ENCODE data around the gene LDLRAD4.
"Not testable (repeated sequence)": the region's sequence is repeated elsewhere in the genome, so short reads cannot be mapped to it uniquely, and the experiment has no call there.

The LDLRAD4 gene

GRCh38 chr18:13246591-13246990, 28.0 kb downstream of the LDLRAD4 start:
- no peak for DNase-seq (ENCODE audit: low read depth in 3 of 3)

DNA sequence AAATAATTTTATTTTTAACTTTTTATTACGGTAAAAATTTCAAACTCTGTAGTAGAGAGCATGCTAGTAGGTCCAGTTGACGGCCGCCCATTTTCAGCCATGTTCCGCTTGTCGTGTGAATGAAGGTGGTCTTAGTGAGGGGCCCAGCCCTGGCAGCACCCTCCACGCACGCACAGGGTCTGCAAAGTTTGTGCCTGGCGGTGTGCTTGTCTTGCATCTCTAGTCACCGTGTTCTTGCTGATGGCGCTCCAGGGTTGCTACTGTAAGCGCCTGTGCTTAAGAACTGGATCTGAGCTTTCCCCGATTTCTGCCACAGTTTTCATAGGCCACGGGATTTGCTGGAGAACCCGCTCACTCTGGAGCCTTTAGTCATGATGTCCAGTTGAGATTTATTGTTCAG, 28.9 kb downstream of the LDLRAD4 start:
- DNase-seq (ENCODE audit: low read depth in 3 of 3), result no peak

DNA sequence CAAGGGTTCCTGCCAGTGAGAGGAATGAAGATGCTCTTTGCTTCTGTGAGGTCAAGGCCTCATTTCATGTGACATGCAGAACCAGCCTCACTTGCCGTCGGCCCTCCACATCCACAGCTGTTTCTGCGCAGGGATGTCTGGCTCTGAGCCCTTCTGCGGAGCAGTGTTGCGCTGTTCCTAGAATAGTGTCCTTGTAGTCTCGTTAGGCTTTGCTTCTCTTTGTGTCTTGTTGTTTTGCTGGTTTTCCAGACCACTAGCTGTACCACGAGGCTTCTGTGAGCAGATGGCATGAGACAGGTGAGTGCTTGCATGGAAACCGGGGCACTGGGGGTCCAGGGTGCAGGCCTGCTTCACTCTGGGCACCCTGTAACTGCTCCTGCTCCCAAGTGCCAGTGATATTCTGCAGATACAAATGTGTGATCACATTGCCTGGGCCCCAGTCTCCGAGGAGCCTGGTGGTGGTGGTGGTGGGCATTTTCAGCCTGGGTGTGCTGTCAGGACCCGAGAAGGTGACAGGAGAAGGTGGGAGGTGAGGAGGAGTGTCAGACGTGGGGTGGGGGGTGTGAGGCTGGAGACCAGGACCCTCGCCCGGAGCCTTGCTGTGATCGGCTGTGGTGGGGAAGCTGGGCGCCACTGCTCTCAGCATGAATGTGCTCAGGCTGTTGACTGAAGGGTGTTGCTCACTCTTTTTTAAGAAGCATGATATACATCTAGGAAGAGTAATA, 34.3 kb downstream of the LDLRAD4 start:
- no peak for DNase-seq (ENCODE audit: low read depth in 3 of 3)

DNA sequence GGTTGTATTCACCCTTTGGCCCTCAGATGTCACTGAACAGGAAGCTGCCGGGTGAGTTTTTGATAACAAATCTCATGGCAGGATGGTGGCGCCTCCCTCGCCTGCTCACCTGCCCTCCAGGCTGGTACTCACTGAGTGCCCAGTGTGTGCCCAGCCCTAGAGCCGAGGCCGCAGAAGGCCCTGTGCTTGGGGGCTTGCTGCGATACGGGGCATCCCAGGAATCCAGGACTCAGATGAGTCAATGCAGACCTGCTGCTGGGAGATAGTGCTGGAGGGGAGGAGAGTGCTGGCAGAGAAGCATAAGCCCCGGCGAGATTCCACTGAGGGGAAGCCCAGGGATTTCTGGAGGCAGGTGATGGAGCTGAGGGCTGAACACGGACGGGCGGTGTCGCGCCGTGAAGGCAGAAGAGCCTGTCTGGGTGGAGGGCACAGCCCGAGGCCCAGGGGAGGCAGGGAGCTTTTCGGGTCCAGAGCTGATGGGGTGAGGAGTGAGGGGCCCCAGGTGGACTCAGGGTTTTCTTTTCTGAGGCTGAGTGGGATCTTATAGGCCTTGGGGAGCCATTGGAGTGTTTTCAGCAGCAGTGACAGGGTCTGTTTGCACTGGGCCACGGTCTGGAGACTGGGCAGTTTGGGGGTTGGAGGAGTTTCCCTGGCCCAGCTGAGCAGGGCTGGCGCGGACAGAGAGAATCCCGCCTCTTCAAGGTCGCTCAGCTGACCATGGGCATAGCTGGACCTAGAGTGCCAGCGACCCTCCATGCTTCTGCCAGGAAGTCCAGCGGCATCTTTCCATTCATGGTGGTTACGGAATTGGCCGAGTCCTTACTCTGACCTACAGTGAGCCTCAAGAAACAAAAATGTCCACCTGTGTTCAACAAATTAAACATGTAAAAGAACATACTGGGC, 35.5 kb downstream of the LDLRAD4 start:
- DNase-seq (ENCODE audit: low read depth in 3 of 3), result no peak

DNA sequence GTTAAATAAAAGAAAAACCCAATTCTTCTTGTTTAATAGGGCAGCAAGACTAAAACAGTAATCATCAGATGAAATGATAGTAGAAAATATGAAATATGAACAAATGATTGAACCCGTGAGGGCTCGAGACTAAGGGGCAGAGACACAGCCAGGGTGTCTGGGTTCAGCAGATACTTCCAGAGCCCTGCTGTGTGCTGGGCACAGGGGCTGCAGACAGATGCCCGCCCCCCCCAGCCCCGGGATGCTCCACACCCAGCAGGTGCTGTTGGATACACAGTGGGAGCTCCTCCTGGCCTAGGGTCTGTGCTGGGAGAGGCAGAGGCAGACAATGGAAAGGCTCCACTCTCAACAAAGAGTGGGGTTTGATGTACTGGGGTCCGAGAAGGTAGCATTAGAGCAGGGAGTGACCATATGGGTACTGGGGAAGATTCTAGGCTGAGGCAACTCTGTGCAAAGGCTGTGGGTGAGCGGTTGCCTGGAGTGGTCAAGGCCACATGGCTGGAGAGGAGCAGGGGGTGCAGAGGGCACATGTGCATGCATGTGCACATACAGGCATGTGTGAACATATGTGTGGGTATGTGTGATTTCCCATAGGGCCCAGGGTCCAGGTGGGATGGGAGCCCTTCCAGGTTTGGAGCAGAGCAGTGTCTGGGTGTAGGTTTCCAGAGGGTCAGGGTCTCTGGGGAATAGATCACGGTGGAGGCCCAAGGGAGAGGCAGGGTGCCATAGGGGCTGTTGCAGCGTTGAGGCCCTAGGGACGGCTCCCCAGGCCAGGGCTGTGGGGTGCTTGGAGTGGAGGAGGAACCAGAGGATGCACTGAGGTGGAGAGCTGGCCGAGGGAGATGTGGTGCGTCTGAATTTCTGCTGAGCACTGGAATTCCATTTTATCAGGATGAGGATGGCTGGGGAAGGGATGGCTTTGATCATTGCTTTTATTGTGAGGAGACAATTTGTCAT, 36.7 kb downstream of the LDLRAD4 start:
- DNase-seq (ENCODE audit: low read depth in 3 of 3), result no peak

- no peak for DNase-seq (ENCODE audit: low read depth in 3 of 3)
Observed at GRCh38 chr18:13256444-13257305, 38.1 kb downstream of the LDLRAD4 start.

DNA sequence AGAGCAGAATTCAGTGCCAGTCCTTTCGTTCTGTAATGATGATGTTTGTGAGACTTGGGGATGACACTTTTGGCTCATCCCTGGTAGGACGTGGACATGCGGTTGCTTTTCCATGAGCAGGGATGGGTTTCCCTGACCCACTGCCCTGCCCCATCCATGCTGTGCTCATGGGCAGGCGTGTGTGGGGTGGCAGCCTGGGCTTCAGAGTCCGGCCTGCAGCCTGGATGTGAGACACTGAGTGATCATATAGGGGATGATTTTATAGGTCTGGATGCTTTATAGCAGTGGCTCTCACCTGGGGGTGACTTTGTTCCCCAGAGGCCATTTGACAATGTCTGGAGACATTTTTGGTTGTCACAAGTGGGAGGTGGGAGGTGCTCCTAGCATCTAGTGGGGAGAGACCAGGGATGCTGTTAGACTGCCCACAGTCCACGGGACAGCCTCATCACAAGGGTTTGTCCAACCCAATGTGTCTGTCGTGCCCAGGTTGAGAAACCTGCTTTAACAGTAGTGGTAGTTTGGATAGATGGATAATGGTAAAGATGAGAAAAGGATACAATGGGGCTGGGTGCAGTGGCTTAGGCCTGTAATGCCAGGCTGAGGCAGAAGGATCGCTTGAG, 38.9 kb downstream of the LDLRAD4 start:
- DNase-seq (ENCODE audit: low read depth in 3 of 3), result no peak

DNA sequence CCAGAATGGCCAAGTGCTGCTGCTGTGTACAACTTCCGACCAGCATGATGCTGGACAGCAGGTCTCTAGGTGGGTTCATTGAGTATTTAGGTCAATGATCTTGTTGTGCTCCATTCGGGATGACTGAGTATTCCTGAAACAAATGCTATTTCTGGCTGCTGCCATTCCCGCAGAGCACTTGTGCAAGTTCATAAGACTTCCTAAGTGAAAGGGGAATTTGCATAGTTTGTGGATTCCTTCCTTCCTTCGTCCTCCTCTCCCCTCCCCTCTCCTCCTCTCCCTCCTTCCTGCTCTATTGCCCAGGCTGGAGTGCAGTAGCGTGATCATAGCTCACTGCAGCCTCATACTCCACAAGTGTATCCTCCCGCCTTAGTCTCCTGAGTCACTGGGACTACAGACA, 40.4 kb downstream of the LDLRAD4 start:
- DNase-seq (ENCODE audit: low read depth in 3 of 3), result no peak

- DNase-seq (ENCODE audit: low read depth in 3 of 3), result no peak
Observed at GRCh38 chr18:13259701-13260100, 41.1 kb downstream of the LDLRAD4 start.

DNA sequence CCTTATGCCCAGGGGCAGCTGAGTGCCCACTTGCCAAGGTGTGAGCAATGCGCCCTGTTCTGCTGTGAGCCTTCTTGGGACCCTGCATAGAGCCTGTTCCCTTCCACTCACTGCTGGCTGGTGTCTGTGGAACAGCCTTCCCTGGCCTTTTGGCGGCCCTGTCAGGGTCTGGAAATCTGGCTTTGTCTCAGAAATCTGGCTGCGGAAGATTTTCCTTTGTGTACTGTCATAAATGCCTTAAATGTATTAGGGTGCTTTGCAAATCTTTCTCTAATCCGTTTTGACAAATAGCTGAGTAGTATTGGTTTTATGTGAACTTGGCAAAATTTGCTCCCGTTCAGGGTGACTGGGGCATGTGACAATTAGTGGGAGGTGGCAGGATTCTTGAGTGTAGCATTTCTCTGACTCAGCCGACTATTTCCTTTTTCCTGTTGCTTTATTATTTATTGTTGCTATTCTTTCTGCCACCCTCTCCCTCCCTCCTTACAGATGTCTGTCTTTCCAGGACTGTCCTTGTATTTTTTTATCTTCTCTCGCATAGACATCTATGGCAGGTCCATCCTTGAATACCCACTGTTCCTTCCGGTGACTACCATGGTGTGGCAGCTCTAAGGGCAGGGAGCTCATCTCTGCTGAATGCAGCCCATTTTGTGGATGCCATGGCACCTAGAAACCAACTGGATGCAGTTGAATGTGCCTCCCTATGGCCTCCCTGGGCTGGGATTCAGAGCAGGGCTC, 41.8 kb downstream of the LDLRAD4 start:
- no peak for DNase-seq (ENCODE audit: low read depth in 3 of 3)

- no peak for DNase-seq (ENCODE audit: low read depth in 3 of 3)
Observed at GRCh38 chr18:13260935-13261640, 42.5 kb downstream of the LDLRAD4 start.

- no peak for DNase-seq (ENCODE audit: low read depth in 3 of 3)
Observed at GRCh38 chr18:13261661-13262357, 43.2 kb downstream of the LDLRAD4 start.

- not testable (repeated sequence) for DNase-seq (ENCODE audit: low read depth in 3 of 3)
Observed at GRCh38 chr18:13262358-13262680, 43.8 kb downstream of the LDLRAD4 start.

GRCh38 chr18:13262839-13263691, 44.5 kb downstream of the LDLRAD4 start:
- no peak for DNase-seq (ENCODE audit: low read depth in 3 of 3)

DNA sequence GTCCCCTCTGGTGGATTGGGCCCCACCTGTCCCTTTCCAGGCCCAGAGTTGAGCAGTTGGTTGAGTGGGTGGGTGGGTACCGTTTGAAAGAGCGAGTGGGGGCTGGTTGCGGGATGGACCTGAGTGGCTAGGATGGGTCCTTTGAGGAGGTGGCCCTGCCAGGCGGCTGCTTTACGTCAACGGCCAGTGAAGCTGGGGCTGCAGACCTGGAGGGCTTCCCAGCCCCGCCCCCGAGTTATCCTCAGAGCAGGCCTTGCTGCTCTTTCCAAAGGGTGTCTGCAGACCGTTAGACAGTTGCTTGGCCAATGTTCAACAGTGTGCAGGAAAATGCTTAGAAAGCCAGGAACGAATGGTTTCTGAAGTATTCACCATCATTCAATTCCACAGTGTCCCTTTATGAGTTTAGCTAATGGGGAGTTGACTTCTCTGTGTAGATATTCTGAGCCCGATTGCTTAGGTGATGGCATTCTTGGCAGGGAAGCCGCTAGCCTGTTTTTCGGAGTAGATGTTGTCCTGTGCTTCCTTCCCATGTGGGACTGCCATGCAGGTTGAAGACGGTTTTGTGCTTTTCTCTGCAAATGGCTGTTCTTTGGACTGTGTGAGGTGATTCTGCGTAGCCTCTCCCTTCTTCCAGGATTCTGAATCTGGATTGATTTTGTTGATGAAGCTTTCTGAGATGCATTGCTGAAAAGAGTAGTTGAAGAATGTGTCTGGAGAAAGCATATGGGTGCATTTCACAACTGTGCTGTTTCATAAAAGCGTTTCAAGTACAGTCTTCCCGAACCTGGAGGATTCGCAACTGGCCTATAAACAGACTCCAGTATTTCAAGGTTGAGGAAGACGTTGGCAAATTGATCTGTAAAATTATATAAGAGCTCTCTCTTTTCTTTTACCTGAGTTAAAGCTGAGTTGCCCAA, 45.8 kb downstream of the LDLRAD4 start:
- no peak for DNase-seq (ENCODE audit: low read depth in 3 of 3)
